HepG2 (cell line): ENCODE results near the gene TK2. TPM values are rescaled to one million over a fixed set of nuclear protein-coding genes. Genes with fewer than 3 reads are reported as not detected.

ENCODE experiments used
- ATAC-seq: fragments of 200-7000 bp; cut with Tn5 transposase; 3 replicates; pipeline ENCODE4 v1.9.1; 2020; ENCODE audit warnings: mild to moderate bottlenecking, moderate library complexity
- BruUV-seq: library from RNA; stranded (reverse); fragments of 400-500 nt; replicated peaks from 2 replicates; lab custom pipeline; 2021; lab: Mats Ljungman, UMichigan
- CTCF ChIA-PET: fragments of 300-600 bp; formaldehyde crosslinking; extraction: SDS; loops from one replicate; lab custom pipeline; 2021; ENCODE audit warnings: low total read pairs, inconsistent platforms, low intra/inter-chr PET ratio; lab: Yijun Ruan, JAX
- POLR2A ChIA-PET: fragments of 350-600 bp; sonication (Branson Sonifier 250); formaldehyde crosslinking; loops from one replicate; lab custom pipeline; 2020; ENCODE audit warnings: antibody characterized with exemption, inconsistent platforms; lab: Yijun Ruan, JAX
- DNase-seq: peaks from one replicate; pipeline ENCODE4 v3.0.0-alpha.2; 2015; ENCODE audit warnings: low spot score
- FAIRE-seq: peaks from 3 replicates; lab custom pipeline; 2011; peaks lifted over from hg19 to GRCh38; lab: Jason Lieb, UNC
- H2AFZ ChIP-seq: one replicate; pipeline ENCODE4 v1.6.1; 2011; ENCODE audit warnings: low read length, inconsistent platforms
- H3K27ac ChIP-seq: fragments of 300-600 bp; 3 replicates; pipeline ENCODE4 v1.8.0; 2011; ENCODE audit warnings: mixed run types, mild to moderate bottlenecking, mixed read lengths, low read length, inconsistent platforms; ENCODE audit not compliant: insufficient read depth; ENCODE audit errors: extremely low read length
- H3K27me3 ChIP-seq, 2 experiments: fragments of 200-600 bp in 1 of 2; 2 replicates in 1 of 2; 3 replicates in 1 of 2; pipeline versions ENCODE4 v1.6.0 to v1.8.0; 2011; ENCODE audit warnings: low read length in 2 of 2, mild to moderate bottlenecking in 2 of 2, moderate library complexity in 2 of 2, inconsistent platforms in 1 of 2; ENCODE audit not compliant: insufficient read depth in 2 of 2, control insufficient read depth in 1 of 2
- H3K36me3 ChIP-seq, 2 experiments: fragments of 200-600 bp in 1 of 2; replicated peaks in 1 of 2; 2 replicates in 1 of 2; 3 replicates in 1 of 2; pipeline versions ENCODE4 v1.5.1 to v1.8.0; 2011; ENCODE audit warnings: low read length in 2 of 2, inconsistent platforms in 1 of 2; ENCODE audit not compliant: insufficient read depth in 2 of 2, control insufficient read depth in 1 of 2
- H3K4me1 ChIP-seq: 2 replicates; pipeline ENCODE4 v1.5.1; 2012; ENCODE audit warnings: low read length, inconsistent platforms; ENCODE audit not compliant: insufficient read depth
- H3K4me2 ChIP-seq: 2 replicates; pipeline ENCODE4 v1.6.0; 2011; ENCODE audit warnings: low read depth, low read length, inconsistent platforms
- H3K4me3 ChIP-seq, 3 experiments: fragments of 200-600 bp in 1 of 3; sonication (generic), shearing (Covaris generic) in 1 of 3; replicated peaks in 1 of 3; 2 replicates each; pipeline ENCODE4 v1.5.1; 2011 to 2016; ENCODE audit warnings: low read length in 3 of 3, inconsistent platforms in 2 of 3, low read depth in 2 of 3, mild to moderate bottlenecking in 2 of 3, control low read depth in 1 of 3, mixed read lengths in 1 of 3; ENCODE audit not compliant: insufficient read depth in 1 of 3
- H3K79me2 ChIP-seq: one replicate; pipeline ENCODE4 v1.6.1; 2011; ENCODE audit warnings: low read length, inconsistent platforms; ENCODE audit not compliant: insufficient read depth
- H3K9ac ChIP-seq: 2 replicates; pipeline ENCODE4 v1.6.0; 2011; ENCODE audit warnings: mild to moderate bottlenecking, low read depth, low read length, inconsistent platforms; ENCODE audit not compliant: insufficient read depth
- H3K9me3 ChIP-seq: 2 replicates; pipeline ENCODE4 v1.5.1; 2012; ENCODE audit warnings: mild to moderate bottlenecking, low read length
- H4K20me1 ChIP-seq: 2 replicates; pipeline ENCODE4 v1.6.0; 2011; ENCODE audit warnings: inconsistent platforms, mild to moderate bottlenecking, low read length, moderate library complexity; ENCODE audit not compliant: insufficient read depth
- BORCS8-MEF2B ChIP-seq: sonication (generic); formaldehyde crosslinking; IDR thresholded peaks from 2 replicates; pipeline ENCODE4 v1.8.0; 2022; ENCODE audit warnings: mild to moderate bottlenecking, missing genetic modification reagents
- FOXP4 ChIP-seq: sonication (generic); formaldehyde crosslinking; IDR thresholded peaks from 2 replicates; pipeline ENCODE4 v1.4.0; 2020; ENCODE audit warnings: missing genetic modification reagents
- SNAI1 ChIP-seq: sonication (generic); formaldehyde crosslinking; IDR thresholded peaks from 2 replicates; pipeline ENCODE4 v1.5.0; 2020; ENCODE audit warnings: mild to moderate bottlenecking, missing genetic modification reagents, borderline replicate concordance
- WGBS: methylation state at CpG from one replicate; pipeline ENCODE4 v1.1.6; 2017; ENCODE audit warnings: low lambda C conversion rate; 5-methylcytosine and 5-hydroxymethylcytosine counted together
- in situ Hi-C: cut with HindIII; loops from 2 replicates; pipeline ENCODE4 v1.10.0; 2017; ENCODE audit warnings: low pct_unique_long_range_greater_than_20kb; ENCODE audit not compliant: extremely low pct_ligation_motif_present
- intact Hi-C: fragments of 100-400 bp; cut with micrococcal nuclease; formaldehyde crosslinking; loops from one replicate; pipeline ENCODE4 v1.10.0; 2022; ENCODE audit not compliant: unreplicated experiment
- polyA plus RNA-seq, 8 experiments: library from polyadenylated mRNA; depleted of rRNA in 3 of 8; stranded (reverse) in 7 of 8; unstranded in 1 of 8; fragments of >200 nt; fragmentation: Illumina TruSeq in 4 of 8; extraction: Trizol in 4 of 8; gene quantifications; 2 replicates each; pipeline versions ENCODE4 v1.2.1 to v1.2.3, GENCODE V29; 2011 to 2016; ENCODE audit warnings: low read depth in 4 of 8, missing spikeins in 1 of 8, mixed read lengths in 1 of 8; ENCODE audit not compliant: insufficient read depth in 1 of 8
- total RNA-seq, 5 experiments: library from RNA; depleted of rRNA; stranded (reverse); fragments of >200 nt; fragmentation: Illumina TruSeq; extraction: Trizol; gene quantifications; 2 replicates each; pipeline ENCODE4 v1.2.3, GENCODE V29; 2016; ENCODE audit warnings: low read depth in 1 of 5
- TF ChIP-seq, protein P1 (sequence below): sonication (generic); formaldehyde crosslinking; IDR thresholded peaks from 2 replicates; pipeline ENCODE4 v1.9.0; 2021; ENCODE audit warnings: missing genetic modification reagents, borderline replicate concordance

Gene TK2
- total and polyA plus RNA-seq, 2 of the 13 experiments (the other 11 are each of a cell fraction or from before 2014, with no cell fraction given), result 18.7 to 21.0 TPM

DNA sequence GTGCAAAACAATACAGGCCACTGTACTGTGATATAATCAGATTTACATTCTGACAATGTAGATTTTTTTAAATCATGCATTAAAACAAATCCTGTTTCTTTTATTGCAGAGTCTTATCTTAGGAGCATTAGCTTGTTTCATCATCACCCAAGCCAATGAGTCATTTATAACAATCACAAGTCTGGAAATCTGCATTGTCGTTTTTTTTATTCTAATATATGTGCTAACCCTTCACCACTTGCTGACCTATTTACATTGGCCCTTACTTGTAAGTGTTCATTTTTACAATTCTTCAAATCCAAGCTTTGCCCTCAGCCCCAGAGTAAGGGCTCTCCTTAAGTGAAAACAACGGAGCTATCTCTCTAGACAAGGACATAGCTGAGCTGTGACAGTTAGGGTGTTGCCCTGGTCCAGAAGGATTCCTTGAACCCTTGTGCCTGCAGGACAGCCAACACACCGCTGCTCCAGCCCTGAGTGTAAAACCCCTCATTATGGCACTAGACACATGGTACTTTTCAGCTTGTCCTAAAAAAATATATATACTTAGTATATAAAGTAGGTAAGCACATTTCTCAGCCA is 20.0 kb upstream of the TK2 start:
- ChIA-PET POLR2A (interaction anchor here (1.9 kb wide), 2 partner anchors 17 to 19 kb away, joined by 6 read pairs; partner anchors contain the start of genes CKLF and TK2), CTCF (no interaction called here)
- in situ Hi-C loops, result no loop called here
- ATAC-seq (no peak), DNase-seq (no peak)
- no peak overlapping the region for H3K4me2 ChIP-seq
- BruUV-seq, result no TSS peak
- H3K79me2 ChIP-seq, result no peaks in the 10 kb centered on the region
- intact Hi-C loops, result no loop called here
- H3K4me1 ChIP-seq, result no peaks in the 10 kb centered on the region
- no peak overlapping the region for H3K9ac ChIP-seq
- no peaks in the 10 kb centered on the region for H4K20me1 ChIP-seq
- no peaks in the 10 kb centered on the region for H3K27me3 ChIP-seq
- no peak for TF ChIP-seq FOXP4 (CRISPR knock-in tag)
- TF ChIP-seq, protein P1, sequence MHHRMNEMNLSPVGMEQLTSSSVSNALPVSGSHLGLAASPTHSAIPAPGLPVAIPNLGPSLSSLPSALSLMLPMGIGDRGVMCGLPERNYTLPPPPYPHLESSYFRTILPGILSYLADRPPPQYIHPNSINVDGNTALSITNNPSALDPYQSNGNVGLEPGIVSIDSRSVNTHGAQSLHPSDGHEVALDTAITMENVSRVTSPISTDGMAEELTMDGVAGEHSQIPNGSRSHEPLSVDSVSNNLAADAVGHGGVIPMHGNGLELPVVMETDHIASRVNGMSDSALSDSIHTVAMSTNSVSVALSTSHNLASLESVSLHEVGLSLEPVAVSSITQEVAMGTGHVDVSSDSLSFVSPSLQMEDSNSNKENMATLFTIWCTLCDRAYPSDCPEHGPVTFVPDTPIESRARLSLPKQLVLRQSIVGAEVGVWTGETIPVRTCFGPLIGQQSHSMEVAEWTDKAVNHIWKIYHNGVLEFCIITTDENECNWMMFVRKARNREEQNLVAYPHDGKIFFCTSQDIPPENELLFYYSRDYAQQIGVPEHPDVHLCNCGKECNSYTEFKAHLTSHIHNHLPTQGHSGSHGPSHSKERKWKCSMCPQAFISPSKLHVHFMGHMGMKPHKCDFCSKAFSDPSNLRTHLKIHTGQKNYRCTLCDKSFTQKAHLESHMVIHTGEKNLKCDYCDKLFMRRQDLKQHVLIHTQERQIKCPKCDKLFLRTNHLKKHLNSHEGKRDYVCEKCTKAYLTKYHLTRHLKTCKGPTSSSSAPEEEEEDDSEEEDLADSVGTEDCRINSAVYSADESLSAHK (CRISPR knock-in tag), result no peak
- TF ChIP-seq SNAI1 (CRISPR knock-in tag), result no peak
- no peak for TF ChIP-seq BORCS8-MEF2B
- TF ChIP-seq, all 625 proteins: peak for 0
- FAIRE-seq, result no peak
- H3K9me3 ChIP-seq, result no peaks in the 10 kb centered on the region
- peaks cover 5 to 7% of the 10 kb centered on the region in 2 experiments; a peak in 3 of 5 replicates for H3K36me3 ChIP-seq
- no peak overlapping the region for H2AFZ ChIP-seq
- no peak overlapping the region for H3K27ac ChIP-seq
- 88% methylated on average over 3 of the region's 3 CpGs for WGBS
- H3K4me3 ChIP-seq, result no peak overlapping the region
